MM.1S (cell line): Measurements from ENCODE around the gene PNPLA3.

Experiments
- DNase-seq: peaks from one replicate; pipeline ENCODE4 v3.0.0-alpha.2; 2015
- H2AFZ ChIP-seq: fragments of 300-600 bp; sonication (generic); 2 replicates; pipeline ENCODE4 v1.6.0; 2016; ENCODE audit warnings: antibody characterized with exemption, low read length
- H3F3A ChIP-seq: fragments of 300-600 bp; sonication (generic); 2 replicates; pipeline ENCODE4 v1.6.1; 2016; ENCODE audit warnings: mild to moderate bottlenecking, antibody characterized with exemption, low read length, moderate library complexity, mixed read lengths; ENCODE audit not compliant: insufficient read depth
- H3K27ac ChIP-seq: fragments of 300-600 bp; sonication (generic); 2 replicates; pipeline ENCODE4 v1.5.1; 2016; ENCODE audit warnings: mild to moderate bottlenecking, low read length
- H3K27me3 ChIP-seq: fragments of 300-600 bp; sonication (generic); replicated peaks from 2 replicates; pipeline ENCODE4 v1.6.0; 2016; ENCODE audit warnings: low read length; ENCODE audit not compliant: insufficient read depth
- H3K36me3 ChIP-seq: fragments of 300-600 bp; sonication (generic); replicated peaks from 2 replicates; pipeline ENCODE4 v1.6.1; 2016; ENCODE audit warnings: mild to moderate bottlenecking, low read length, mixed read lengths; ENCODE audit not compliant: insufficient read depth
- H3K4me1 ChIP-seq: fragments of 300-600 bp; sonication (generic); 2 replicates; pipeline ENCODE4 v1.6.1; 2016; ENCODE audit warnings: low read length, mixed read lengths
- H3K4me2 ChIP-seq: fragments of 300-600 bp; sonication (generic); 2 replicates; pipeline ENCODE4 v1.6.0; 2016; ENCODE audit warnings: low read depth, low read length
- H3K4me3 ChIP-seq: fragments of 300-600 bp; sonication (generic); 2 replicates; pipeline ENCODE4 v1.5.1; 2016; ENCODE audit warnings: low read length, mixed read lengths
- H3K79me2 ChIP-seq: fragments of 300-600 bp; sonication (generic); 2 replicates; pipeline ENCODE4 v1.6.1; 2016; ENCODE audit warnings: mixed run types, low read length, mixed read lengths
- H3K9ac ChIP-seq: fragments of 300-600 bp; sonication (generic); 2 replicates; pipeline ENCODE4 v1.6.1; 2016; ENCODE audit warnings: low read length, mixed read lengths
- H3K9me2 ChIP-seq: fragments of 300-600 bp; sonication (generic); replicated peaks from 2 replicates; pipeline ENCODE4 v1.6.1; 2016; ENCODE audit warnings: mild to moderate bottlenecking, low read length, mixed read lengths; ENCODE audit not compliant: insufficient read depth
- H3K9me3 ChIP-seq: fragments of 300-600 bp; sonication (generic); replicated peaks from 2 replicates; pipeline ENCODE4 v1.6.1; 2016; ENCODE audit warnings: mild to moderate bottlenecking, low read length, mixed read lengths; ENCODE audit not compliant: insufficient read depth
- H4K20me1 ChIP-seq: fragments of 300-600 bp; sonication (generic); 2 replicates; pipeline ENCODE4 v1.6.1; 2016; ENCODE audit warnings: mild to moderate bottlenecking, low read length, moderate library complexity, mixed read lengths; ENCODE audit not compliant: insufficient read depth
- EZH2 ChIP-seq: fragments of 300-600 bp; sonication (generic); optimal IDR thresholded peaks from 2 replicates; pipeline ENCODE3; 2017; ENCODE audit warnings: low read depth, mild to moderate bottlenecking, antibody characterized with exemption, low read length, mixed read lengths
- EZH2phosphoT487 ChIP-seq: fragments of 300-600 bp; sonication (generic); IDR thresholded peaks from 2 replicates; pipeline ENCODE4 v1.6.1; 2018; ENCODE audit warnings: antibody characterized with exemption, low read length
- TF ChIP-seq, protein P1 (sequence below): fragments of 300-600 bp; sonication (generic); IDR thresholded peaks from 2 replicates; pipeline ENCODE4 v1.5.1; 2016; ENCODE audit warnings: antibody characterized with exemption, low read length, mixed read lengths

Gene PNPLA3

DNA sequence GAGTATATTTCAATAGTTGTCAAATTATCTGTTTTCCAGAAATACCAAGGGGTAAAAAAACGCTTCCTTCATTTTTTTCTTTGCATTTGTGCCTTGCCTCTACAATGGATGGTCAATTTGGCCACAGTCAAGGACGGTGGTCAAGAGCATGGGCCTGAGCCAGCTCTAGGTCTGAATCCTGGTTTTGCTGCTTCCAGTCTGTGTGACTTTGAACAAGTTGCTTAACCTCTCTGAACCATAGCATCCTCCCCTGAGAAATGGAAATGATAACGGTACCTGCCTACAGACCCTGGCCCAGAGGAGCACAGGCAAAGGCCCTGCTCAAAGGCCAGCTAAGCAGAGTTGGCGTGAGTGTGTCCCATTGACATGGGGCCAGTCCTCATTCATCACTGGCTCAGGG, 34.9 kb upstream of the PNPLA3 start:
- Histone ChIP-seq H3K9ac (no peak overlapping the region), H4K20me1 (no peaks in the 10 kb centered on the region), H3K27me3 (peaks cover 80% of the 10 kb centered on the region), H3K27ac (no peak overlapping the region), H3K4me1 (peaks cover 7% of the 10 kb centered on the region; the same call in 1 of the 2 replicates), H3F3A (no peaks in the 10 kb centered on the region), H3K4me3 (no peak overlapping the region), H3K9me3 (no peaks in the 10 kb centered on the region), H2AFZ (no peak overlapping the region), H3K4me2 (no peak overlapping the region), H3K36me3 (no peaks in the 10 kb centered on the region), H3K9me2 (no peaks in the 10 kb centered on the region), H3K79me2 (no peaks in the 10 kb centered on the region)
- TF ChIP-seq EZH2phosphoT487: no peak
- no peak for DNase-seq

DNA sequence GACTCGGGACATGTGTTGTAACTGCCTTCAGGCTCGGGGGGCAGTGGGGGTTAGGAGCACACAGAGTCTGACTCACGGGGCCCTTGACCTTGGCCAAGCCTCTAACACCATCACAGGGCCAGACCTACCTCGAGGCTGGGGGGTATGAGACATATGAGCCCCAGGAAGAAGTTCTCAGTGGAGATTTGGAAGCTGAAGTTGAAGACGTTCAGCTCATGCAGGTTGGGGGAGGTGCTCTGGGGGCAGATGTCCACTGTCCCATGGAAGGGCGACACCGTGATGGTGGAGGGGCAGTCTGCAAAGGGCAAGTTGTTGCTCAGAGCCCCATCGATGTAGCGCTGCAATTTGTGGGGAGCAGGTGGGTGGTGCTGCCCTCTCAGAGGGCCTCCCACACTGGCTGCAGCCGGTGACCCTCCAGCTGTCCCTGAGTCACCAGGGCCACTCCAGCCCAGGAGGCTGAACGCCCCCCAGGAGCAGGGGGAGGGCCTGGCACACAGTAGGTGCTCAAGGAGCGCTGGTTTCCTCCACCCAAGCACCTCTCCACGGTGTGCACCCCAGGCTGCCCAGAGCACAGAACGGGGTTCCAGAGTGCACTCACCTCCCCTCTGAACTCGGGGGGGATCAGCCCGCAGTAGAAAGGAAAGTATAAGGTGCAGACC, 34.3 kb upstream of the PNPLA3 start:
- peaks cover 86% of the 10 kb centered on the region for H3K27me3 ChIP-seq
- peaks cover 6% of the 10 kb centered on the region; the same call in 1 of the 2 replicates for H3K4me1 ChIP-seq
- no peaks in the 10 kb centered on the region for H3K9me2 ChIP-seq
- H3K9ac ChIP-seq: no peak overlapping the region
- no peaks in the 10 kb centered on the region for H3K79me2 ChIP-seq
- no peaks in the 10 kb centered on the region for H3K9me3 ChIP-seq
- TF ChIP-seq EZH2 (no peak), EZH2phosphoT487 (no peak)
- TF ChIP-seq, protein P1, sequence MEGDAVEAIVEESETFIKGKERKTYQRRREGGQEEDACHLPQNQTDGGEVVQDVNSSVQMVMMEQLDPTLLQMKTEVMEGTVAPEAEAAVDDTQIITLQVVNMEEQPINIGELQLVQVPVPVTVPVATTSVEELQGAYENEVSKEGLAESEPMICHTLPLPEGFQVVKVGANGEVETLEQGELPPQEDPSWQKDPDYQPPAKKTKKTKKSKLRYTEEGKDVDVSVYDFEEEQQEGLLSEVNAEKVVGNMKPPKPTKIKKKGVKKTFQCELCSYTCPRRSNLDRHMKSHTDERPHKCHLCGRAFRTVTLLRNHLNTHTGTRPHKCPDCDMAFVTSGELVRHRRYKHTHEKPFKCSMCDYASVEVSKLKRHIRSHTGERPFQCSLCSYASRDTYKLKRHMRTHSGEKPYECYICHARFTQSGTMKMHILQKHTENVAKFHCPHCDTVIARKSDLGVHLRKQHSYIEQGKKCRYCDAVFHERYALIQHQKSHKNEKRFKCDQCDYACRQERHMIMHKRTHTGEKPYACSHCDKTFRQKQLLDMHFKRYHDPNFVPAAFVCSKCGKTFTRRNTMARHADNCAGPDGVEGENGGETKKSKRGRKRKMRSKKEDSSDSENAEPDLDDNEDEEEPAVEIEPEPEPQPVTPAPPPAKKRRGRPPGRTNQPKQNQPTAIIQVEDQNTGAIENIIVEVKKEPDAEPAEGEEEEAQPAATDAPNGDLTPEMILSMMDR: no peak
- H4K20me1 ChIP-seq: no peaks in the 10 kb centered on the region
- no peak for DNase-seq
- H3K27ac ChIP-seq: no peak overlapping the region
- H3K36me3 ChIP-seq: no peaks in the 10 kb centered on the region
- no peak overlapping the region for H3K4me2 ChIP-seq
- no peak overlapping the region for H3K4me3 ChIP-seq
- H2AFZ ChIP-seq: no peak overlapping the region
- H3F3A ChIP-seq: no peaks in the 10 kb centered on the region

DNA sequence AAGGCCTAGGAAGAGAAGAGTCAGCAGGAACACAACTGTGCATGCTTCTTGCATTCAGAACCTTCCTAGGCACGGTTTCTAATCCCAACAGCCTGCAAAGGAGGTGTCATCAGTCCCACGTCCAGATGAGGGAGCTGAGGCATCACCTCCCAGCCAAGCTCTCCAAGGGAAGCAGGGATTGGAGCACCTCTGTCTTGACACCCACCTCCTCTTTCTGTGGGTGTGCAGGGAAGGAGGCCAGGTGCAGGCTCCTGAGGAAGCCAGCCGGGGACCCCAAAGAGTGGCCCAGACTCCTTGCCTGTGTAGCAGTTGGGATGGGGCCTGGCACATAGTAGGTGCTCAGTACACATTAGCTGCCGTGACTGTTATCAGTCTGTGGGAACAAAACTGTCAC, 33.7 kb upstream of the PNPLA3 start:
- Histone ChIP-seq H3K4me1 (peaks cover under 1% of the 10 kb centered on the region; the same call in 1 of the 2 replicates), H3K79me2 (no peaks in the 10 kb centered on the region), H4K20me1 (no peaks in the 10 kb centered on the region), H3K9me2 (no peaks in the 10 kb centered on the region), H3F3A (no peaks in the 10 kb centered on the region), H3K4me3 (no peak overlapping the region), H2AFZ (no peak overlapping the region), H3K36me3 (no peaks in the 10 kb centered on the region), H3K27ac (no peak overlapping the region), H3K9me3 (no peaks in the 10 kb centered on the region), H3K4me2 (no peak overlapping the region), H3K9ac (no peak overlapping the region), H3K27me3 (peaks cover 92% of the 10 kb centered on the region)
- DNase-seq: no peak
- TF ChIP-seq EZH2 (no peak), EZH2phosphoT487 (no peak)
- TF ChIP-seq, protein P1: no peak

DNA sequence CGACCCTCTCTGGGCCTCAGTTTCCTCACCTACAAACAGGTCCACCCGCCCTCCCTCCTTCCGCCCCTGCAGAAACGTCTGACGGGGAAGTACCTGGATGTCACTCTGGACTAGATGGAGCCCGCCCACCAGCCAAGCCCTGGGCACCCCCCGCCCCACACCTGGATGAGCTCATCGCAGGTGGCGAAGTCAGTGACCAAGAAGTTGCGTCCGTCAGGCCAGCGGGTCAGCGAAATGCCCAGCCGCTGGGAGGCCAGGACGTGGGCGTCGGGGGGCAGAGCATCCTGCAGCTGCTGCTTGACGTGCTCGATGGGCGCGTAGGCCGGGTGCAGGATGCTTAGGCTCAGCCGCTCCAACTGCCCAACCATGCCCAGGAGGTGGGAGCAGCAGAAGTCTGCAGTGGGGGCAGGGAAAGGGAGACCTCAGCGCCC, 32.7 kb upstream of the PNPLA3 start:
- no peaks in the 10 kb centered on the region for H3K4me1 ChIP-seq
- H3K79me2 ChIP-seq: no peaks in the 10 kb centered on the region

More for the DNA sequence above, 32.7 kb upstream of the PNPLA3 start:
- Histone ChIP-seq H2AFZ (no peak overlapping the region), H3K4me3 (no peak overlapping the region), H3K9me3 (no peaks in the 10 kb centered on the region), H3K9ac (no peak overlapping the region), H3K36me3 (no peaks in the 10 kb centered on the region), H3K27me3 (peaks cover 96% of the 10 kb centered on the region), H3F3A (no peaks in the 10 kb centered on the region), H3K4me2 (peak overlapping the region; percentile 21; the same call in 1 of the 2 replicates), H4K20me1 (no peaks in the 10 kb centered on the region), H3K9me2 (no peaks in the 10 kb centered on the region), H3K27ac (no peak overlapping the region)
- TF ChIP-seq, protein P1: no peak
- TF ChIP-seq EZH2: no peak
- TF ChIP-seq EZH2phosphoT487: no peak
- DNase-seq: no peak
